IPS-NIHi7 (cell line): ENCODE data around the gene HOXC13.

Source experiments
- DNase-seq: peaks from one replicate; pipeline ENCODE4 v3.0.0; 2012; ENCODE audit warnings: mixed read lengths; ENCODE audit errors: extremely low spot score

The HOXC13 gene

DNA sequence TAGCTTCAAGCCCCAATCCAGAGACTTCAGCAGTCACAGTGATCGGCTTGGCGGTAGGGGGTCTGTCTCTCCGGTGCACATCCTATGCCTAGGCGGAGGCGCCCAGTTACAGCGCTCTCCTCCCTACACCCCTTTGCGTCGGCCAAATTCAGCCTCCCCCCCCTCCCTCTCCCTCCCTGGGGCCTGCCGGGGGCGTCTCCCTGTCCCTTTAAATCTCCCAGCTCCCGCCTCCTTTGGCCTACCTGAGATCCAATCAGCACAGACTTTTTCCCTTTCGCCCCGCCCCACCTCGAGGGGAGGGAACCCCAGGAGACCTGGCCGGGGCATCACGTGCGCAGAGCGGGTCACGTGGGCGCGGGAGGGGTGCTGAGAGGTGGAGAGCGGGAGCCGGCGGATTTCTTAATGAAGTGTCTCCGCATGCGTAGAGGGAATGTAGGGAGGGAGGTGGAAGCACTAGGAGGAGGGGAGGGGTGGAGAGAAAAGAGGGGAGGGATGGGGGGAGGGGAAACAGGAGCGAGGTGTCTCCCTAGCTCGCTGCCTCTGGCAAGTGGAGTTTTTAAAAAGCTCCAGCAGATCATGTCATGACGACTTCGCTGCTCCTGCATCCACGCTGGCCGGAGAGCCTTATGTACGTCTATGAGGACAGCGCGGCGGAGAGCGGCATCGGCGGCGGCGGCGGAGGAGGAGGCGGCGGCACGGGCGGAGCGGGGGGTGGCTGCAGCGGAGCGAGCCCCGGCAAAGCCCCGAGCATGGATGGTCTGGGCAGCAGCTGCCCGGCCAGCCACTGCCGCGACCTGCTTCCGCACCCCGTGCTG lies at the start of gene HOXC13:
HOXC13 (plus strand) TSS at position 506 of the 815 bp plus-strand sequence; CDS start at position 582, 76 bp downstream.
- peak; percentile 89 for DNase-seq

DNA sequence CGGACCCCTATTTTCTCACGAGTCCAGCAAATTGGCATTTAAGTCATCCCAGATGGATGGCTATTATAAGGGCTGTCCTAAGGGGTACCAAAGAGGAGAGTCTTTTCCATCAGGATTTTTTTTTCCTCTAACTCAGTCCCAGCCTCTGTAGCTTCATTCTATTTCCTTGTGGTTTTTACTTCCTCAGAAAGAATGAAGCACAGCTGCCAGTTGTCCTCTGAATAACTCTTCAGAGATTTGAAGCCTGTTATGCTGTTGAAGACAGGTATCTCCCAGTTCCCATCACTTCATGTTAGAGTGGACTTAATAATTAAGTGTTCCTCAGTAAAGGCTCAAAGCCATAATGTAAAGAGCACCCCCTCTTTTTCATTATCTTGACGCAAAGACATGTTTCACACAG lies 48.5 kb upstream of the HOXC13 start:
- no peak for DNase-seq

DNA sequence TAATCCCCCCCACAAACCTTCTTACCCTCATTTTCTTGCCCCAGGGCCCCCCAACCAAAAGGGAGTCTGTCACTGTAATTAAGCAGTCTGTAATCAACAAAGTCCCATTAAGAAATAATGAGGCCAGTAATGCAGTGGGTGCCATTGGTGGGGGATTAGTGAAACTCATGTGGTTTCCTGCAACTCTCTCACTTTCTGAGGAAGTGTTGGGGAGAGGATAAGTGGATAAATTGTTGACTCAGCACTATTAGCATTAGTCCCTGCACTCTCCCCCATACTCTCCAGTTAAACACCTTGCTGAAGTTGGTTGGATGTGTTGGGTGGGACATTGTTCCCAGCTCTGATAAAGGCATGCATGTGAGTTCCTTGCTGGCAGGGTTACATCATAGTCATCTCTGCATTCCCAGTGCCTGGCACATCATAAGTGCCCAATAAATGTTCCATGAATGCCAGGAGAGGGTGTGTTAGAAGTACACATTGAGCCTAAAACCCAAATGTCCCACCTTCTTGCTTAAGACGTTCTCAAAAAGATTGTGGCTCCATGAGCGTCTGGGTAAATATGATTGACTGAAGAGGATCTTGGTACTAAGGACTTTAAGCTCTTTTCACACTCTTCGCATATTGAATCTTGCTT lies 45.8 kb upstream of the HOXC13 start:
- no peak for DNase-seq

DNA sequence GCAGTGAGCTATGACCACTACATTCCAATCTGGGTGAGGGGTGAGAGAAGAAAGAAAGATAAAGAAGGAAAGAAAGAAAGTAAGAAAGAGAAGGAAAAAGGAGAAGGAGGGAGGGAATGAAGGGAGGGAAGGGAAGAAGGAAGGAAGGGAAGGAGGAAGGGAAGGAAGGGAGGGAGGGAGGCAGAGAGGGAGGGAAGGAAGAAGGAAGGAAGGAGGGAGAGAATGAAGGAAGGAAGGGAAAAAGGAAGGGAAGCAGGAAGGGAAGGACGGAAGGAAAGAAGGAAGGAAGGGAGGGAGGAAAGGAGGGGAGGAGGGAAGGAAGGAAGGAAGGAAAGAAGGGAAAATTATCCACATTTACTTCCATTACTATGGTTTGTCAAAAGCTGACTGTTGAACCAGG lies 39.4 kb upstream of the HOXC13 start:
- DNase-seq, result no peak

GRCh38 chr12:53907103-53907502 lies 31.5 kb upstream of the HOXC13 start:
- no peak for DNase-seq

DNA sequence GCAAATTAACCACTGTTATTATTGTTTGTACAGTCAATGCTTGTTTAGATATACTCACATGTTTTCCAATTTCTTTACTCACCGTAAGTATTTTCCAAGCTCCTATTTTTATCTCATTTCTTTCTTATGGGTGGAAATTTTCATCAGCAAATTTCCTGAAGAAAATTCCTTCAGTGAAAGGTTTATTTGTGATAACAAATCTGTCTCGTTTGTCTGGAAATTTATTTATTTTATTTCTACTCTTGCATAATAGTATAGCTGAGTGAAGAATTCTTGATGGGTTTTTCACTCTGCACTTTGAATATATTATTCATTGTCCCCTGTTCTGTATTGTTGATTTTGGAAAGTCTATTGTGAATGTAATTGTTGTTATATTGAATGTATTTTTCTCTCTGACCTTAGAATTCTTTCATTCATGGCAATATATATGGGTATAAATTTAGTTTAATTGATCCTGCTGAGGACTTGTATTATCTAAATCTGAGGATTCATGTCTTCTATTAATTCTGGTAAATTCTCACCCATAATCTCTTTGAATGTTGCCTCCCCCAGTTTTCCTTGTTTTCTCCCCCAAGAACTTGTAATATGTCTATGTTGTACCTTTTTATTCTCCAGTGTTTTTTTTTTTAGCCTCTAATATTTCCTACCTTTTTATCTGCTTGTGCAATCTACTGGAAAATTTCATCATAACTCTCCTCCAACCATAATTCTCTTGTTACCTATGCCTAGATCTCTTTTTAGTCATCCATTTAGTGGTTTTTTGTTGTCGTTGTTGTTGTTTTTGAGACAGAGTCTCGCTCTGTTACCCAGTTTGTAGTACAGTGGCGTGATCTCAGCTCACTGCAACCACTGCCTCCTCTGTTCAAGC lies 21.6 kb upstream of the HOXC13 start:
- DNase-seq, result no peak

DNA sequence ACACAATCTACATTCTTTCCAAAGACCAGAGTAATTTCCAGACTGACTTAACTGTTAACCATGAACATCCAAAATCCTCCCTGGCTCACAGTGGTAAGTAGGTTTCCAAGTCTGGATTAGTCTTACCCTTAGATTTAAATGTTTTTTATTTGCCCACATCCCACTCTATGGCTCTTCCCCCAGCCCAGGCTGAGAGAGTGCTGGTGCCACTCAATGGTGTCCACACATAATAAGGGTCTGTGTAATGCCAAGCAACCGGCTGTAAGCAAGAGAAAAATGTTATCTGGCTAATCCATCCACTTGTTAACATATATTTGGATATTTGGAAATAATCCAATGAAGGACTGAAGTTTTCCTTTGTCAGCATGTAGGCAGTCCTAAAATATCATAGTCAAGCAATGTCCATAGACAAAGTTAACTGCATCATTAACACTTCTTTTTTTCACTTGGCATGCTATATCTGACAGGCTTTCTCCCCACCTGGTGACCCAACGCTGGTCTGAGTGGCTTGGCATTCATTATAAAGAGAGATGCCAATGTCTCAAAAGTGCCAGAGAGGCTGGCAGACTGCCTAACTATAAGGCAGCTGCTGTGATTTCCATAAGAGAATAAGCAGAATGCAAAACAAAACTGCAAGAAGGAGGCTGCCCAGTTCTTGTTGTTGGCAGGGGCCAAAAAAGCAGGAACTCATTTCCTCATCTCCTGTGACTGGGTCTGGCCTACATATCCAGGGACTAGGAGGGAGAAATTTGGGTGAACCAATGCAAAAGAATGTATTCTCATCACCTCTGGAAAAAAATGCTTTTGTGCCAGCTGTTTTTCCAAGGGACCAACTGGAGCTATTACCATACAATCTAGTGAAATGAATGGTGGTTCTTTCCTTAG lies 13.9 kb upstream of the HOXC13 start:
- no peak for DNase-seq

DNA sequence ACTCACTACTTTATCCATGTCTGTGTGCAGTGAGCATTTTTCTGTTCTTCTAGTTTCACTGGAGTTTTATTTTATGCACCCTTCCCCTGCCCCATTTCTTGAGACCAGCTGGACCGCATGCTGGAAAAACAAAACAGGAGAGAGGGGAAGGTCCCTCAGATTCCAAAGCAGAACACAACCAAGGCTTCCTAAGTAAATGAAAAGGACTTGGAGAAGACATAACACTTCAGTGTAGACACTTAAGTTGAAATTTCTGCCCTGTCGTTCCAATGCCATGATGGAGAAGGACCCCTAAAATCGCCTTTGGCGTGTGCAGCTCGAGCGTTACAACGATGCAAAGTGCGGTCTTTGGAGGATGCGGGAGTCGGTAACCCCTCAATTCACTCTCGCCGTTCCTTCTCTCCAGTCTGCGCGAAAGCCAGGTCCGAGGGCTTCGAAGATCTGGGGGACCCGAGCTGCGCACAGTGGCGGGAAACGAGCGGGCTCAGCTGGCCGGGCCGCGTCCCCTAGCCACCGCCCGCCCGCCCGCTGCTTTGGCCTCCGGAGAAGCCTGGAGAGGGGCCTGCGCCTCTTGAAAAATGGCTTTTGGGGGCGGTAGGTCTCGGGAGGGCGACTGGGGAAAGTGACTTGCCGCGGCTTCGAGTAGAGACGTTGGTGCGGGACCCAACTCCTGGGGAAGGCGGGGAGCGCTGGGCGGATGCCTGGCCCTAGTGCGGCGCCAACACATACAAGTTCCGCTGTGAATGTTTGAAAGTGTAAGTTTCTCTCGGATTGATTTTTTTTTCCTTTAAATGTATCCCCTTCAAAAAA lies 11.2 kb upstream of the HOXC13 start:
- no peak for DNase-seq

GRCh38 chr12:53928054-53928835 lies 10.4 kb upstream of the HOXC13 start:
- DNase-seq, result no peak

DNA sequence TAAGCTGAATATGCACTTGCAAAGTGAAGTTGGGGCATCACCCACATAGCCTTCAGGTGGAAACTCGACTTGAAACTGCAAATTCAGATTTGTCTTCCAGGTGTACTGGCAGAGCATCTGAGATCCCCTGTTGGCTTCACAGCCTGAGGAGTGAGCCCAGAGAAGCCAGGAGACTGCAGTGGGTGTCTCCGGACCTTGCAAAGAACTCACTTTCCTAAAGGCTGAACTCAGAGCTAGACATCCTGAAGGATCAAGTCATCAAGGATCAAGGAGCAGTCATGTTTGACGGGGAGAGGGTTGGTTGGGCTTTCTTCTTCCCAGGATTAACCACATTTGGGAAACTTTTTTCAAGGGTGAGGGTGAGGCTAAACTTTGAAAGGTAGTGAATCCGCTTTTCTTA lies 9.1 kb upstream of the HOXC13 start:
- no peak for DNase-seq

- no peak for DNase-seq
Measured at GRCh38 chr12:53930591-53931255, 7.9 kb upstream of the HOXC13 start.

GRCh38 chr12:53931844-53932581 lies 6.6 kb upstream of the HOXC13 start:
- DNase-seq, result no peak

GRCh38 chr12:53932915-53933314 lies 5.7 kb upstream of the HOXC13 start:
- no peak for DNase-seq

- no peak for DNase-seq
Measured at GRCh38 chr12:53935383-53936341, 3.0 kb upstream of the HOXC13 start.

DNA sequence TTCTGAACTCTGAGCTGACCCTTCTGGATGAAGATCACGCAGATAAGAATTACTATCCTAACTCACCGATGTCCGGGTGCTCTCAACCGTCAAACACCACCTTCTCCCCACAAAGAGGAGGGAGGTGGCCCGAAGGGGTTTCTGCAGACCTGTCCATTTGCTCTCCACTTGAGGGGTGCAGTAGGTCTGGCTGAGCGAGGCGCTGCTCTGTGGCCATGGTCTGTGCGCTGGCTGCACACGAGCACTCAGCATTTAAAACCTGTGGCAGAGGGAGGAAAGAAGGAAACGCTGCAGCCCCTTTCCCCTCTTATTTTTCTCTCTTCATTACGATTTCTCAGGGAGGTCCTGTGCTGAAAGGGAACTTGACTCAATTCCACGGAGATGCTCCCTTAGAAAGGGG lies 1.5 kb upstream of the HOXC13 start:
- DNase-seq, result no peak

DNA sequence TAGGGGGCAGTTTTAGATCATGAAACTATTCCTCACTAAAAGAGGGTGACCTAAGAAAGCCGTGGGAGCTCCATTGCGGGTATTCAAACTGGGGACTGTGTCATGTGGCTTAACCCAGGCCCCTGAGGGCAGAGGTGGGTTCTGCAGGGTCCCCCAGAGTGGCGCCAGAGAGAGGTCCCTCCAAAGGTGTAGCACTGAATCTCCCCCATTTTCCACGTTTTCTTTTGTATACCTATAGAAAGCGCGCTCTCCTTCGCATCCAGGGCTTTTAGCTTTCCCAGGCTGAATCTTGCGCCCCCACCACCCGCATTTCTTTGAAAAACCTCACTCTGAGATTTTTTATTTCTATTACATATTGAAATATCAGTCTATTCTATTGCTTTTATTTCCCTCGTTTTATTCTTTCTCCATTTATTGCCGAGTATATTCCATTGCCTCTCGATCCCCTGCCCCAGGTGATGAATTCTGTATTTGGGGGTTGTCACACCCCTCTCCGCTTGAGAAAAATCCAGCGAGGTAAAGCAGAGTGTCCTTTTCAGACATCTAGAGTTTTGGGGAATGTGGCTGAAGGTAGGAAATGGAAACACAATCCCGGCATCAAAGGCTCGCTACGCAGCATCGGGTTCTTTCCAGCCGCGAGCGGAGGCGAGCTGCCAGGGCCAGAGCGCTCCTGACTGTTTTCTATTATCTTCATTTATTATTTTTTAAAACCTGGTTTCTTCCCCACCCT lies 870 bp upstream of the HOXC13 start:
- no peak for DNase-seq
